GM21717 (cell line): ENCODE results near the gene LONP2.
"Not testable (repeated sequence)": the region's sequence is repeated elsewhere in the genome, so short reads cannot be mapped to it uniquely, and the experiment has no call there.

Experiments used
- ATAC-seq: cut with Tn5 transposase; IDR thresholded peaks from one replicate; pipeline ENCODE4 v1.9.1; 2021; ENCODE audit warnings: mild to moderate bottlenecking, moderate library complexity; ENCODE audit not compliant: unreplicated experiment

Gene LONP2

GRCh38 chr16:48235058-48235555 lies 9.0 kb upstream of the LONP2 start:
- ATAC-seq, result no peak

GRCh38 chr16:48235556-48236136 lies 8.5 kb upstream of the LONP2 start:
- ATAC-seq, result no peak

GRCh38 chr16:48236286-48236685 lies 7.8 kb upstream of the LONP2 start:
- ATAC-seq, result no peak

GRCh38 chr16:48240147-48240546 lies 4.0 kb upstream of the LONP2 start:
- not testable (repeated sequence) for ATAC-seq

- ATAC-seq, result no peak
These were observed 729 bp downstream of the LONP2 start for GRCh38 chr16:48244863-48245195.

GRCh38 chr16:48246066-48246465 lies 2.0 kb downstream of the LONP2 start:
- ATAC-seq, result no peak

- no peak for ATAC-seq
These were observed 3.2 kb downstream of the LONP2 start, which contains the start of gene ABCC11 for GRCh38 chr16:48247311-48247710. TSS of gene ABCC11 (minus strand) at chr16:48247539. CDS start at chr16:48231921, 15,618 bp downstream.

GRCh38 chr16:48250520-48251278 lies 6.6 kb downstream of the LONP2 start:
- ATAC-seq, result no peak

GRCh38 chr16:48252013-48252412 lies 7.9 kb downstream of the LONP2 start:
- ATAC-seq, result no peak

- ATAC-seq, result no peak
These were observed 12.6 kb downstream of the LONP2 start for GRCh38 chr16:48256579-48257177.

- no peak for ATAC-seq
These were observed 17.5 kb downstream of the LONP2 start for GRCh38 chr16:48261569-48261968.

GRCh38 chr16:48262631-48263030 lies 18.5 kb downstream of the LONP2 start:
- no peak for ATAC-seq

- no peak for ATAC-seq
These were observed 24.9 kb downstream of the LONP2 start for GRCh38 chr16:48269011-48269410.

GRCh38 chr16:48271728-48272127 lies 27.6 kb downstream of the LONP2 start:
- ATAC-seq, result no peak

GRCh38 chr16:48272837-48273421 lies 28.8 kb downstream of the LONP2 start:
- no peak for ATAC-seq

- no peak for ATAC-seq
These were observed 30.4 kb downstream of the LONP2 start for GRCh38 chr16:48274476-48274875.

- no peak for ATAC-seq
These were observed 32.0 kb downstream of the LONP2 start for GRCh38 chr16:48276102-48276501.

- ATAC-seq, result no peak
These were observed 33.1 kb downstream of the LONP2 start for GRCh38 chr16:48277158-48277557.

GRCh38 chr16:48279199-48279598 lies 35.1 kb downstream of the LONP2 start:
- no peak for ATAC-seq

- no peak for ATAC-seq
These were observed 36.4 kb downstream of the LONP2 start for GRCh38 chr16:48280546-48280945.

- ATAC-seq, result no peak
These were observed 38.6 kb downstream of the LONP2 start for GRCh38 chr16:48282636-48283263.
